GM12878 (cell line): ENCODE measurements around the gene CRTC1. TPM values are rescaled to one million over a fixed set of nuclear protein-coding genes. Genes with fewer than 3 reads are reported as not detected.

Experiments used
- ATAC-seq: fragments of 200-7000 bp; cut with Tn5 transposase; 3 replicates; pipeline ENCODE4 v1.9.1; 2020; ENCODE audit warnings: mild to moderate bottlenecking, moderate library complexity
- BruUV-seq: library from RNA; stranded (reverse); fragments of 400-500 nt; replicated peaks from 2 replicates; lab custom pipeline; 2021; lab: Mats Ljungman, UMichigan
- CTCF ChIA-PET: fragments of 300-600 bp; sonication (Branson Sonifier 250); formaldehyde crosslinking; extraction: SDS; loops from one replicate; lab custom pipeline; 2021; ENCODE audit warnings: inconsistent platforms; lab: Yijun Ruan, JAX
- POLR2A ChIA-PET: fragments of 350-600 bp; formaldehyde crosslinking; extraction: SDS; loops from one replicate; lab custom pipeline; 2021; ENCODE audit warnings: inconsistent platforms; lab: Charles Lee
- RAD21 ChIA-PET: fragments of 300-600 bp; sonication (Branson Sonifier 250); formaldehyde crosslinking; loops from one replicate; lab custom pipeline; 2023; ENCODE audit warnings: antibody characterized with exemption; ENCODE audit not compliant: unreplicated experiment; lab: Charles Lee
- SMC1A ChIA-PET: fragments of 300-600 bp; sonication (Branson Sonifier 250); formaldehyde crosslinking; loops from one replicate; lab custom pipeline; 2023; ENCODE audit not compliant: unreplicated experiment, uncharacterized antibody; lab: Charles Lee
- DNase-seq: peaks from one replicate; pipeline ENCODE4 v3.0.0-alpha.2; 2011; ENCODE audit warnings: low read depth, low spot score
- FAIRE-seq: peaks from 3 replicates; lab custom pipeline; 2011; peaks lifted over from hg19 to GRCh38; lab: Jason Lieb, UNC
- H2AFZ ChIP-seq: 2 replicates; pipeline ENCODE4 v1.6.0; 2011; ENCODE audit warnings: low read depth, low read length, control low read depth; ENCODE audit not compliant: control insufficient read depth
- H3K27ac ChIP-seq: 2 replicates; pipeline ENCODE4 v1.5.1; 2011; ENCODE audit warnings: control low read depth; ENCODE audit not compliant: control insufficient read depth, insufficient read depth
- H3K27me3 ChIP-seq, 2 experiments: replicated peaks in 1 of 2; 2 replicates each; pipeline versions ENCODE4 v1.6.0 to v1.6.1; 2011; ENCODE audit warnings: low read length in 1 of 2; ENCODE audit not compliant: control insufficient read depth in 2 of 2, insufficient read depth in 2 of 2
- H3K36me3 ChIP-seq, 2 experiments: 2 replicates each; pipeline ENCODE4 v1.5.1; 2011; ENCODE audit warnings: low read length in 1 of 2; ENCODE audit not compliant: control insufficient read depth in 2 of 2, insufficient read depth in 2 of 2
- H3K4me1 ChIP-seq: 2 replicates; pipeline ENCODE4 v1.6.1; 2011; ENCODE audit warnings: mild to moderate bottlenecking, low read length, moderate library complexity, mixed read lengths; ENCODE audit not compliant: control insufficient read depth, insufficient read depth
- H3K4me2 ChIP-seq: 2 replicates; pipeline ENCODE4 v1.6.0; 2011; ENCODE audit warnings: control low read depth; ENCODE audit not compliant: control insufficient read depth, insufficient read depth
- H3K4me3 ChIP-seq: fragments of 200-600 bp; sonication (generic); 2 replicates; pipeline ENCODE4 v1.5.1; 2016
- H3K79me2 ChIP-seq: 2 replicates; pipeline ENCODE4 v1.6.0; 2011; ENCODE audit warnings: low read length; ENCODE audit not compliant: control insufficient read depth, insufficient read depth
- H3K9ac ChIP-seq: 2 replicates; pipeline ENCODE4 v1.8.0; 2011; ENCODE audit warnings: low read length, control low read depth, mixed read lengths; ENCODE audit not compliant: control insufficient read depth, insufficient read depth
- H3K9me3 ChIP-seq: replicated peaks from 3 replicates; pipeline ENCODE4 v1.5.1; 2011; ENCODE audit warnings: mild to moderate bottlenecking, low read length; ENCODE audit not compliant: control insufficient read depth, insufficient read depth
- H4K20me1 ChIP-seq: 2 replicates; pipeline ENCODE4 v1.6.0; 2011; ENCODE audit not compliant: control insufficient read depth, insufficient read depth
- MEF2A ChIP-seq: IDR thresholded peaks from 2 replicates; pipeline ENCODE4 v1.6.1; 2011; ENCODE audit warnings: low read depth, mild to moderate bottlenecking, low read length, moderate library complexity; ENCODE audit not compliant: insufficient read depth
- NBN ChIP-seq: fragments of 450-650 bp; IDR thresholded peaks from 2 replicates; pipeline ENCODE4 v1.6.1; 2016
- WRNIP1 ChIP-seq: IDR thresholded peaks from 2 replicates; pipeline ENCODE4 v1.6.1; 2011; ENCODE audit warnings: low read depth, low read length, improper control_type of control experiment, borderline replicate concordance
- WGBS: methylation state at CpG from one replicate; pipeline ENCODE4 v1.1.6; 2016; ENCODE audit warnings: low lambda C conversion rate; ENCODE audit not compliant: insufficient replicate concordance, insufficient coverage; ENCODE audit errors: missing lambda C conversion rate; 5-methylcytosine and 5-hydroxymethylcytosine counted together
- in situ Hi-C: fragments of 300-500 bp; cut with MboI; formaldehyde crosslinking; loops from 9 replicates; pipeline ENCODE4 v1.14.3; 2018; ENCODE audit warnings: mixed read lengths
- intact Hi-C: fragments of 100-400 bp; cut with micrococcal nuclease; formaldehyde crosslinking; loops from one replicate; pipeline ENCODE4 v1.14.2; 2022; ENCODE audit not compliant: unreplicated experiment
- polyA plus RNA-seq, 11 experiments: library from polyadenylated mRNA; depleted of rRNA in 4 of 11; unstranded in 6 of 11; stranded (reverse) in 5 of 11; fragments of >200 nt; fragmentation: Nextera tagmentation in 4 of 11; fragmentation: Illumina TruSeq in 1 of 11; extraction: Ambion mirVana in 4 of 11; extraction: Trizol in 1 of 11; gene quantifications; 1 replicate in 1 of 11; 2 replicates in 10 of 11; pipeline versions ENCODE4 v1.2.1 to v1.2.3, GENCODE V29; 2011 to 2016; ENCODE audit warnings: inconsistent platforms in 2 of 11, missing spikeins in 2 of 11, low read depth in 1 of 11
- total RNA-seq, 4 experiments: library from RNA; depleted of rRNA in 3 of 4; stranded (reverse); fragments of >200 nt in 3 of 4; fragmentation: Illumina TruSeq in 1 of 4; extraction: Trizol in 1 of 4; gene quantifications; 2 replicates each; pipeline versions ENCODE4 v1.2.1 to v1.2.3, GENCODE V29; 2013 to 2021

Gene CRTC1
- total and polyA plus RNA-seq, 10 of the 15 experiments (the other 5 are each of a cell fraction or from before 2014, with no cell fraction given) = 0.02 to 4.6 (median 1.1) TPM; not detected in 1

- no peaks in the 10 kb centered on the region for H3K79me2 ChIP-seq
- H3K27ac ChIP-seq = no peak overlapping the region
- H4K20me1 ChIP-seq = no peaks in the 10 kb centered on the region
- in situ Hi-C loops (no loop called here), intact Hi-C loops (no loop called here)
- ChIA-PET SMC1A (interaction anchor here (0.6 kb wide), 1 partner anchor 48 kb away, joined by 3 read pairs; no protein-coding TSS in a partner anchor), POLR2A (no interaction called here), CTCF (no interaction called here), RAD21 (no interaction called here)
- 83% methylated on average over 18 of the region's 18 CpGs for WGBS
- no peaks in the 10 kb centered on the region for H3K4me1 ChIP-seq
- H3K27me3 ChIP-seq = no peaks in the 10 kb centered on the region
- BruUV-seq = no TSS peak
- no peak overlapping the region for H2AFZ ChIP-seq
- no peak overlapping the region for H3K4me3 ChIP-seq
- FAIRE-seq (no peak), DNase-seq (no peak), ATAC-seq (no peak)
- H3K36me3 ChIP-seq = no peaks in the 10 kb centered on the region
- no peaks in the 10 kb centered on the region for H3K9me3 ChIP-seq
- no peak overlapping the region for H3K9ac ChIP-seq
- no peak overlapping the region for H3K4me2 ChIP-seq
- no peak for TF ChIP-seq WRNIP1
Observed at GRCh38 chr19:18729933-18730530, 46.6 kb downstream of the CRTC1 start.

GRCh38 chr19:18730885-18731513, 47.5 kb downstream of the CRTC1 start:
- no peak overlapping the region for H3K9ac ChIP-seq
- TF ChIP-seq MEF2A = no peak
- TF ChIP-seq NBN = no peak
- BruUV-seq = no TSS peak
- H3K27ac ChIP-seq = no peak overlapping the region
- FAIRE-seq (no peak), ATAC-seq (no peak), DNase-seq (no peak)
- H3K4me3 ChIP-seq = no peak overlapping the region
- no peaks in the 10 kb centered on the region for H3K4me1 ChIP-seq
- ChIA-PET RAD21 (no interaction called here), CTCF (no interaction called here), SMC1A (no interaction called here), POLR2A (interaction anchor here (0.6 kb wide), 1 partner anchor 38 kb away, joined by 4 read pairs; no protein-coding TSS in a partner anchor)
- 84% methylated on average over 11 of the region's 11 CpGs for WGBS
- intact Hi-C loops = no loop called here
- no peaks in the 10 kb centered on the region for H4K20me1 ChIP-seq
- H3K27me3 ChIP-seq = no peaks in the 10 kb centered on the region
- no peaks in the 10 kb centered on the region for H3K79me2 ChIP-seq
- H3K4me2 ChIP-seq = no peak overlapping the region
- in situ Hi-C loops = no loop called here
- no peak overlapping the region for H2AFZ ChIP-seq
- no peaks in the 10 kb centered on the region for H3K36me3 ChIP-seq
- H3K9me3 ChIP-seq = no peaks in the 10 kb centered on the region
